DOHH2 (cell line): ENCODE results near the gene ZDHHC16.
A peak's percentile ranks its signal among the peaks of the same experiment; 100 is the strongest.

Experiments used
- CTCF ChIP-seq: fragments of 200-600 bp; sonication (generic); IDR thresholded peaks from one replicate; pipeline ENCODE4 v1.5.1; 2014; ENCODE audit warnings: antibody characterized with exemption, mild to moderate bottlenecking, low read depth, low read length; ENCODE audit not compliant: poor library complexity, severe bottlenecking
- EZH2phosphoT487 ChIP-seq: fragments of 200-600 bp; sonication (generic); IDR thresholded peaks from 2 replicates; pipeline ENCODE4 v1.6.1; 2017; ENCODE audit warnings: borderline replicate concordance, mild to moderate bottlenecking, antibody characterized with exemption, low read length, moderate library complexity, mixed read lengths

GRCh38 chr10:97400665-97401454 lies 45.1 kb upstream of the ZDHHC16 start, which contains the start of gene RRP12:
- TF ChIP-seq CTCF (peak; percentile 38), EZH2phosphoT487 (no peak)
